ENCODE results near the gene NHEJ1.

GRCh38 chr2:219124381-219125110, 36.1 kb downstream of the NHEJ1 start:
- no peak for TF ChIP-seq CTCF (IDR thresholded peaks at IDR 0.05)
- no peak for TF ChIP-seq POLR2A (IDR thresholded peaks at IDR 0.05)
